HUES64 (cell line): ENCODE results near the gene ANKRD36B.
"Not testable (repeated sequence)": the region's sequence is repeated elsewhere in the genome, so short reads cannot be mapped to it uniquely, and the experiment has no call there.

ENCODE experiments used
- H3K27ac ChIP-seq: 2 replicates; pipeline ENCODE4 v1.7.0; 2013; ENCODE audit warnings: low read depth, low read length, inconsistent platforms
- H3K27me3 ChIP-seq: 2 replicates; pipeline ENCODE4 v1.6.1; 2013; ENCODE audit warnings: mild to moderate bottlenecking, low read length; ENCODE audit not compliant: insufficient read depth
- H3K36me3 ChIP-seq: 2 replicates; pipeline ENCODE4 v1.6.1; 2013; ENCODE audit warnings: mild to moderate bottlenecking, low read length; ENCODE audit not compliant: insufficient read depth
- H3K4me1 ChIP-seq: 2 replicates; pipeline ENCODE4 v1.6.1; 2013; ENCODE audit warnings: mild to moderate bottlenecking, low read length, moderate library complexity; ENCODE audit not compliant: insufficient read depth
- H3K4me3 ChIP-seq: 2 replicates; pipeline ENCODE4 v1.5.1; 2013; ENCODE audit warnings: mild to moderate bottlenecking, low read length, moderate library complexity
- H3K9ac ChIP-seq: 2 replicates; pipeline ENCODE4 v1.6.1; 2013; ENCODE audit warnings: mild to moderate bottlenecking, low read depth, low read length
- H3K9me3 ChIP-seq: 2 replicates; pipeline ENCODE4 v1.6.1; 2013; ENCODE audit warnings: low read depth, low read length; ENCODE audit not compliant: insufficient read depth
- WGBS: fragments of 150-250, 120-280 bp; methylation state at CpG from one replicate; pipeline ENCODE4 v1.1.7; 2013; ENCODE audit warnings: missing lambda C conversion rate; 5-methylcytosine and 5-hydroxymethylcytosine counted together

The ANKRD36B gene

GRCh38 chr2:97548536-97548935, 41.1 kb downstream of the ANKRD36B start:
- H3K4me1 ChIP-seq, H3K9me3 ChIP-seq, H3K9ac ChIP-seq, H3K27ac ChIP-seq, H3K4me3 ChIP-seq, H3K27me3 ChIP-seq: not testable (repeated sequence)
- H3K36me3 ChIP-seq, result peaks cover 13% of the 10 kb centered on the region; the same call in 1 of the 2 replicates

DNA sequence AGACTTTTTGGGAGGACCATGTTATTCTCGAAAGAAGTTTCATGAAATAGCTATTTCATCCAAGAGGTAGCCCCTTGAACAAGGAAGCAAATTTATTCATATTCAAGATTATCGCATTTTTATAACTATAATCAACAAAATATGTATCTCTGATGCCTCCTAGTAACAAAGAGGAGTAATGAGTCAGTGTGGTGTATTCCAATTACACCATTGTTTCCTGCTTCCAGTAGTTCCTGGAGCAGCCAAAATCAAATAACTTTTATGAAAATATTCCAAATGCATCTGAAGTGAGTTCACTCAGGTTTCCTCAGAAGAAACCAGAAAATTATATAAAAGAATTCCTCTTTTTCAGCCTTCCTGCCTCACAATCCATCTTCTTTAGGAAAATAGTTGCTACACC, 43.0 kb downstream of the ANKRD36B start:
- H3K27ac ChIP-seq, result no peak overlapping the region
- H3K9me3 ChIP-seq, result no peaks in the 10 kb centered on the region
- peaks cover 6% of the 10 kb centered on the region; the same call in 1 of the 2 replicates for H3K36me3 ChIP-seq
- no peak overlapping the region for H3K4me3 ChIP-seq
- WGBS, result 100% methylated on average over 1 of the region's 2 CpGs
- H3K9ac ChIP-seq, result no peak overlapping the region
- no peaks in the 10 kb centered on the region for H3K4me1 ChIP-seq
- no peaks in the 10 kb centered on the region for H3K27me3 ChIP-seq

GRCh38 chr2:97544911-97545310, 44.8 kb downstream of the ANKRD36B start:
- not testable (repeated sequence) for H3K9ac ChIP-seq, H3K9me3 ChIP-seq, H3K4me1 ChIP-seq, H3K36me3 ChIP-seq, H3K4me3 ChIP-seq, H3K27me3 ChIP-seq, H3K27ac ChIP-seq

- not testable (repeated sequence) for H3K27ac ChIP-seq, H3K9me3 ChIP-seq, H3K27me3 ChIP-seq, H3K9ac ChIP-seq, H3K4me3 ChIP-seq, H3K36me3 ChIP-seq, H3K4me1 ChIP-seq
- no CpG with 5 or more reads among the region's 2 CpGs for WGBS
Observed at GRCh38 chr2:97525904-97526303, 63.8 kb downstream of the ANKRD36B start.

DNA sequence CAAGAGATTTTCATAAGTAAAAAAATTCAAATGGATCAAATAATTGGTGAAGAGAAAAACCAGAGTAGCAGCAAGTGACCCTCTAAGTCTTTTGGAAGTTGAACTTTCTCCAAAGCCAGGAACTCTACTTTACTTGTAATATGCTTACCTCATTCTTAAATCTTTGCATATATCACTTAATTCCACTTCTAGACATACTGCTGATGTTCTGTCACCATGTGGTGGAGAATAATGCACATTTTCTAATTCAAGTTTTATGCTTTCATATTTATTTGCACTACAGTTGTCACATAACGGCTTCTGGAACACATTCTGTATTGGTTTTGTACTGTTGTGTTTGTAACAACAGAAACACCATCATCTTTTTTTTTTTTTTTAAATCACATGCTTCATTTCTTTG, 65.9 kb downstream of the ANKRD36B start:
- not testable (repeated sequence) for H3K27me3 ChIP-seq, H3K27ac ChIP-seq, H3K4me1 ChIP-seq, H3K9ac ChIP-seq, H3K9me3 ChIP-seq, H3K36me3 ChIP-seq, H3K4me3 ChIP-seq
- no CpG with 5 or more reads among the region's 1 CpG for WGBS

DNA sequence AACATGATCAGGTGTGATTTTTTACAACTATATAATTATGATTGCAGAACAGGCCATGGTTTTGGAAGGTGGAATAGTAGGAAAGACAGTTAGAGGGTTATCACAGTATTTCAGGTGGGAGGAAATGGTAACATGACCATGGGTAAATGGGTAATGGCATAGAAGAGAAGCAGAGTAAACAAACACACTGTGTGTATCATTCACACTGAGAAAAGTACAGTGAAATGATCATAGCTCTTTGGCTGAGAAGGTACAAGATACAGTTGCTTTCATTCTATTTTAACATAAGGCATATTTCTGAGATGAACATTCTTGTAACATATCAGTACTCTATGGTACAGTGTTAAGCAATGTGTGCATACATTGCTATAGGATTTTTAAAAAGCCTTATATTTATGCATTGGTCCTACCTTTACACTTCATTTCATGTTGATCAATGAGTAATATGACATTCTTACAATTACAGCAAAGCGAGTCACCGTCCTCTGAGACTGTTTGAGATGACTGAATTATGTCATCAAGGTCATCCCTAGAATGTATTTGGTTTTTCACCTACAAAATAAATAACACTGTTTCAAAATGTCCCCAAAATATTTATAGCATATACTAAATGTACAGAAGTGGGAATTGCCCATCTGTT, 66.6 kb downstream of the ANKRD36B start:
- H3K9me3 ChIP-seq, H3K4me3 ChIP-seq, H3K4me1 ChIP-seq, H3K36me3 ChIP-seq, H3K27me3 ChIP-seq, H3K27ac ChIP-seq, H3K9ac ChIP-seq: not testable (repeated sequence)
- no CpG with 5 or more reads among the region's 2 CpGs for WGBS

- not testable (repeated sequence) for H3K9ac ChIP-seq, H3K4me1 ChIP-seq, H3K9me3 ChIP-seq, H3K27ac ChIP-seq, H3K27me3 ChIP-seq, H3K36me3 ChIP-seq, H3K4me3 ChIP-seq
- WGBS, result no CpG with 5 or more reads among the region's 4 CpGs
Observed at GRCh38 chr2:97495651-97496050, 94.0 kb downstream of the ANKRD36B start.

- H3K9me3 ChIP-seq, H3K36me3 ChIP-seq, H3K27ac ChIP-seq, H3K27me3 ChIP-seq, H3K4me3 ChIP-seq, H3K4me1 ChIP-seq, H3K9ac ChIP-seq: not testable (repeated sequence)
- 95% methylated on average over 3 of the region's 5 CpGs for WGBS
Observed at GRCh38 chr2:97490141-97490540, 99.5 kb downstream of the ANKRD36B start.
